Smooth muscle cell (in vitro differentiated cells): ENCODE data around the gene TGFB1I1. TPM values are rescaled to one million over a fixed set of nuclear protein-coding genes. Genes with fewer than 3 reads are reported as not detected.
A peak's percentile ranks its signal among the peaks of the same experiment; 100 is the strongest.

Experiments
- DNase-seq: peaks from one replicate; lab custom pipeline; 2025; ENCODE audit not compliant: unreplicated experiment; lab: John Stamatoyannopoulos, UW
- H2AFZ ChIP-seq: fragments of 200-600 bp; sonication (generic); 2 replicates; pipeline ENCODE4 v1.6.0; 2016; ENCODE audit warnings: antibody characterized with exemption, low read depth, mild to moderate bottlenecking
- H3F3A ChIP-seq: fragments of 200-600 bp; sonication (generic); 2 replicates; pipeline ENCODE4 v1.6.0; 2017; ENCODE audit warnings: antibody characterized with exemption, low read depth
- H3K27ac ChIP-seq: fragments of 200-600 bp; sonication (generic); 2 replicates; pipeline ENCODE4 v1.5.1; 2016; ENCODE audit warnings: low read depth, mild to moderate bottlenecking
- H3K27me3 ChIP-seq: fragments of 200-600 bp; sonication (generic); 2 replicates; pipeline ENCODE4 v1.6.1; 2016; ENCODE audit warnings: low read depth, mild to moderate bottlenecking
- H3K36me3 ChIP-seq: fragments of 200-600 bp; sonication (generic); 2 replicates; pipeline ENCODE4 v1.5.1; 2016; ENCODE audit warnings: low read depth
- H3K4me1 ChIP-seq: fragments of 200-600 bp; sonication (generic); 2 replicates; pipeline ENCODE4 v1.5.1; 2016; ENCODE audit warnings: low read depth
- H3K4me2 ChIP-seq: fragments of 200-600 bp; sonication (generic); 2 replicates; pipeline ENCODE4 v1.6.0; 2016; ENCODE audit warnings: mild to moderate bottlenecking
- H3K4me3 ChIP-seq: fragments of 200-600 bp; sonication (generic); 2 replicates; pipeline ENCODE4 v1.5.1; 2016; ENCODE audit warnings: mild to moderate bottlenecking
- H3K79me2 ChIP-seq: fragments of 200-600 bp; sonication (generic); 2 replicates; pipeline ENCODE4 v1.6.0; 2016; ENCODE audit warnings: low read depth, mild to moderate bottlenecking
- H3K9ac ChIP-seq: fragments of 200-600 bp; sonication (generic); 2 replicates; pipeline ENCODE4 v1.6.0; 2016; ENCODE audit warnings: low read depth
- H3K9me3 ChIP-seq: fragments of 200-600 bp; sonication (generic); replicated peaks from 2 replicates; pipeline ENCODE4 v1.5.1; 2016; ENCODE audit warnings: low read depth
- H4K20me1 ChIP-seq: fragments of 200-600 bp; sonication (generic); 2 replicates; pipeline ENCODE4 v1.6.0; 2016; ENCODE audit warnings: low read depth
- WGBS: methylation state at CpG from one replicate; pipeline ENCODE4 v1.1.7; 2016; ENCODE audit warnings: low lambda C conversion rate; 5-methylcytosine and 5-hydroxymethylcytosine counted together
- polyA plus RNA-seq: library from polyadenylated mRNA; unstranded; fragments of >200 nt; fragmentation: Nextera tagmentation; extraction: Ambion mirVana; gene quantifications from 2 replicates; pipeline ENCODE4 v1.2.1, GENCODE V29; 2016
- total RNA-seq: library from RNA; depleted of rRNA; stranded (reverse); fragments of >200 nt; gene quantifications from 2 replicates; pipeline ENCODE4 v1.2.3, GENCODE V29; 2014
- TF ChIP-seq, protein P1 (sequence below): fragments of 200-600 bp; sonication (generic); IDR thresholded peaks from 2 replicates; pipeline ENCODE4 v1.5.1; 2017; ENCODE audit warnings: borderline replicate concordance, mild to moderate bottlenecking, antibody characterized with exemption; ENCODE audit not compliant: insufficient read depth, poor library complexity, severe bottlenecking

TGFB1I1 gene
- total and polyA plus RNA-seq, 2 experiments from 2014 or later = 73.0 to 203 TPM

DNA sequence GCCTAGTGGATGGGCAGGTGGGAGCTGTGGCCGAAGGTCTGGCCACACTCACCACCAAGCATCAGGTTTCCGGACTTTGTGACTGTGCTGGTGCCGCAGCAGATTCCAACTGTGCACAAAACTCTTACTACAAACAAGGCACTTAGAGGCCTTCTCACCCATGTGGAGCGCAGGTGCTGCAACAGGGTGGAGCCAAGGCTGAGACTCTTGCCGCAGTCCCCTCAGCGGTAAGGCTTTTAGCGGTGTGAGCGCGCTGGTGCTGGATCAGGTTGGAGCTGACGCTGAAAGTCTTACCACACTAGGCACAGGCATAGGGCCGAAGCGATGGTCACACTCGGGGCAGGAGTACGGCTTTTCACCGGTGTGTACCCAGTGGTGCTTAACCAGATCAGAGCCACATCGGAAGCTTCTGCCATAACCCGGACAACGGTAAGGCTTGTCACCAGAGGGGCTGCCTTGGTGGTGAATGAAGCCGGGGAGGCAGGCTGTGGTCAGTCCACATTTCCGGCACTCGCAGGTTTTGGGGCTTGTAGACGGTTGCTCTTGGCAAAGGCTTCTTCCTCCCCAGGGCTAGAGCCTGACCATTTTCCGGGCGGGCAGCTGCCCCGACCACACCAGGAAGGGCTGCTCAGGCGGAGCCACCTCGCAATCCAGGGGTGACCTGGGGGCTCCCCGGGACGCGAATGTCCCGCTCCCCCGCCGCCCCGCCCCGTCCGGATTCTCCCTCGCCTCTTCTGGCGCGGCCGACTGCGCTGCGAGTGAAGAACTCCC is 13.7 kb upstream of the TGFB1I1 start:
- TF ChIP-seq, protein P1, sequence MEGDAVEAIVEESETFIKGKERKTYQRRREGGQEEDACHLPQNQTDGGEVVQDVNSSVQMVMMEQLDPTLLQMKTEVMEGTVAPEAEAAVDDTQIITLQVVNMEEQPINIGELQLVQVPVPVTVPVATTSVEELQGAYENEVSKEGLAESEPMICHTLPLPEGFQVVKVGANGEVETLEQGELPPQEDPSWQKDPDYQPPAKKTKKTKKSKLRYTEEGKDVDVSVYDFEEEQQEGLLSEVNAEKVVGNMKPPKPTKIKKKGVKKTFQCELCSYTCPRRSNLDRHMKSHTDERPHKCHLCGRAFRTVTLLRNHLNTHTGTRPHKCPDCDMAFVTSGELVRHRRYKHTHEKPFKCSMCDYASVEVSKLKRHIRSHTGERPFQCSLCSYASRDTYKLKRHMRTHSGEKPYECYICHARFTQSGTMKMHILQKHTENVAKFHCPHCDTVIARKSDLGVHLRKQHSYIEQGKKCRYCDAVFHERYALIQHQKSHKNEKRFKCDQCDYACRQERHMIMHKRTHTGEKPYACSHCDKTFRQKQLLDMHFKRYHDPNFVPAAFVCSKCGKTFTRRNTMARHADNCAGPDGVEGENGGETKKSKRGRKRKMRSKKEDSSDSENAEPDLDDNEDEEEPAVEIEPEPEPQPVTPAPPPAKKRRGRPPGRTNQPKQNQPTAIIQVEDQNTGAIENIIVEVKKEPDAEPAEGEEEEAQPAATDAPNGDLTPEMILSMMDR = peak; percentile 6

DNA sequence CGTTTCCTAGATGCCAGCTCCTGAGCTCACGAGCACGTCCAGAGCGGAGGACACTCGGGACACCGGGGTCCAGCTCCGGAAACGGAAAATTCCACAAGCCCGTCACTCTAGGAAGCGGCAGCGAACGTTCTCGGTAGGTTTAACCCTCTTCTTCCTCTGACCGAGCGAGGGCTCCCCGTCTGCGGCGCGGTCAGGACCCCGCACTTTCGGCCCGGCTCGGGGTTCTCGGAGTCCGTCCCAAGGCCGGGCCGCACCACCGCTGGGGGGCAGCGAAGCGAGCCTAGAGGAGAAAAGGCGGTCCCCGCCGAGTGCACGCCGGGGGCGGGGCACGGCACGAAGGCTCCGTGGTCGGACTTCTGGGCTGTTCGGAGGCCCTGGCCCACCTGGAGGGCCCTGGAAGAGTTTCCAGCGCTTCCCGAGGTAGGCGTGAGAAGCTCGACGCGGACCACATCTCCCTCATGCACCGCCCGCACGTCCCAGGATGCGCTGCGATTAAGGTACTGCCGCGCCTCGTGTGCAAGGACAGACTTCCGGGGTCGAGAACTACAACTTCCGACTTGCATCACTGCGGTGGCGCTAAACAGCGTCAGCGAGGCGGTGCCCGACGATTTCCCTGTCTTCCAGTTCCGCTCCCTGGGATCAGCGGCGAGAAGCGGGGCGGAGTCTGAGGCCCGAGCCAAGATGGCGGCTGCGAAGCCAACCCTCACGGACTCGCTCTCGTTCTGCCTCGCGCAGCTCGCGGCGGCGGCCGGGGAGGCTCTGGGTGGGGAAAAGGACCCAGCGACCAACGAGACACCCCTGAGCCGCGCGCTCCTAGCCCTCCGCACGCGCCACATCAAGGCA is 12.9 kb upstream of the TGFB1I1 start, which contains the start of gene ARMC5:
ARMC5 (plus strand) TSS at position 658 of the 843 bp plus-strand sequence; CDS start at position 682, 24 bp downstream.
- TF ChIP-seq, protein P1 = peak; percentile 43
- Histone ChIP-seq H2AFZ (peak within 1 kb of the TSS; percentile 77), H3K27me3 (no peaks in the 10 kb centered on the region), H3K9me3 (no peaks in the 10 kb centered on the region), H3K9ac (peak within 1 kb of the TSS; percentile 99), H3K36me3 (no peaks in the 10 kb centered on the region), H3F3A (peaks cover 10% of the 10 kb centered on the region), H4K20me1 (peaks cover 29% of the 10 kb centered on the region), H3K4me3 (peak within 1 kb of the TSS; percentile 63), H3K4me2 (peak within 1 kb of the TSS; percentile 93), H3K27ac (peak within 1 kb of the TSS; percentile 99), H3K79me2 (peaks cover 26% of the 10 kb centered on the region), H3K4me1 (peaks cover 6% of the 10 kb centered on the region)
- WGBS = under 1% methylated on average over 88 of the region's 91 CpGs
- peak; percentile 98 for DNase-seq

More for the DNA sequence above, 13.7 kb upstream of the TGFB1I1 start:
- peaks cover 32% of the 10 kb centered on the region for H4K20me1 ChIP-seq
- H3K36me3 ChIP-seq = no peaks in the 10 kb centered on the region
- WGBS = 2% methylated on average over 33 of the region's 42 CpGs
- no peak for DNase-seq
- H3K9ac ChIP-seq = peak overlapping the region; percentile 99
- H2AFZ ChIP-seq = peak overlapping the region; percentile 22
- peaks cover 11% of the 10 kb centered on the region for H3K4me1 ChIP-seq
- no peaks in the 10 kb centered on the region for H3K27me3 ChIP-seq
- peak overlapping the region; percentile 87 for H3K4me2 ChIP-seq
- peak overlapping the region; percentile 63 for H3K4me3 ChIP-seq
- no peaks in the 10 kb centered on the region for H3K9me3 ChIP-seq
- H3K27ac ChIP-seq = peak overlapping the region; percentile 99
- peaks cover 26% of the 10 kb centered on the region for H3K79me2 ChIP-seq
- H3F3A ChIP-seq = peaks cover 13% of the 10 kb centered on the region

DNA sequence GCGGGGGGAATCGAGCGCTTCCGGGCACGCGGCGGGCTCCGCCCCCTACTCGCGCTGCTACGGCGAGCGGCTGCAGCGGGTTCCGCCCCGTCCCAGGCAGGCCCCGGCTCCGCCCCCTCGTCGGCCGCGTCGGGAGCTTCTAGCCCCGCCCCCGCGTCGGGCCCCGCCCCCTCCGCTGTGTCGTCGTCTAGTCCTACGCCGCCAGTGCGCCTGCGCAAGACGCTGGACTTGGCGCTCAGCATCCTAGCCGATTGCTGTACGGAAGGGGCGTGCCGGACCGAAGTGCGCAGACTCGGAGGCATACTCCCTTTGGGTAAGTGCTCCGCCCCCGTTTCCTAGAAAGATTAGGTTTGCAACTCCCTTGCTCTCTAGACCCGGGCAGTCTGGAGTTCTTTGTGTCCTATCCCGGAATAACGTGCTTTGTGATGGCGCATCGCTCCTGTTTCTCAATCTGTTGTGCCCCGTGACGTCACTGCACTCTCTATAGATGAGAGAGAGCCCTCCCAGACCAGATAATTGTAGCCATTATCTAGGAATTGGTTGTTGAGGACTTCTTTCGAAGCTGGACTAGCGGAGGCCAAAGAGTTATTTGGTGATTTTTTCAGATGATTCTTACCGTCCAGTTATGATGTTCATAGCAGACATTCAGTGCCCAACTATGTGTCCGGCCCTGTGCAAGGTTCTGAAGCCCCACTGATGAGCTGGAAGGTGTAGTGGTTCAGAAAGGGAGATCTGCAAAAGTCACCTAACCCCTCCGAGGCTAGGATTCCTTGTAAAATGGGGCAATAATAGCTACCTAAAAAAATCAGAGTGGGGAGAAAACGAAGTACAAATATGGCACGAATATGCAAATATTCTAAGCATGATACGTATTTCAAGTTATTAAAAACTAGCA is 12.0 kb upstream of the TGFB1I1 start:
- H3K79me2 ChIP-seq = peaks cover 26% of the 10 kb centered on the region
- DNase-seq = peak; percentile 99
- peak overlapping the region; percentile 99 for H3K9ac ChIP-seq
- 5% methylated on average over 40 of the region's 61 CpGs for WGBS
- TF ChIP-seq, protein P1 = no peak
- H3K27me3 ChIP-seq = no peaks in the 10 kb centered on the region
- H3K36me3 ChIP-seq = no peaks in the 10 kb centered on the region
- H3K4me2 ChIP-seq = peak overlapping the region; percentile 93
- H3F3A ChIP-seq = peaks cover 7% of the 10 kb centered on the region
- H2AFZ ChIP-seq = peak overlapping the region; percentile 77
- no peaks in the 10 kb centered on the region for H3K4me1 ChIP-seq
- H3K27ac ChIP-seq = peak overlapping the region; percentile 99
- no peaks in the 10 kb centered on the region for H3K9me3 ChIP-seq
- H3K4me3 ChIP-seq = peak overlapping the region; percentile 63
- peaks cover 29% of the 10 kb centered on the region for H4K20me1 ChIP-seq
